Measurements from ENCODE around the gene RFLNA.

RFLNA gene

GRCh38 chr12:124321556-124322270 lies 26.8 kb downstream of the RFLNA start:
- no peak for TF ChIP-seq SIN3A (IDR thresholded peaks at IDR 0.05; ENCODE audit: borderline replicate concordance, insufficient read depth, low read length)
- no peak for TF ChIP-seq TAF1 (IDR thresholded peaks at IDR 0.05; ENCODE audit: borderline replicate concordance, insufficient read depth, low read length)
- TF ChIP-seq FOXP2 (optimal IDR thresholded peaks at IDR 0.05; ENCODE audit: borderline replicate concordance, extremely low read depth, extremely low read length, insufficient read depth): no peak
- no peak for TF ChIP-seq POLR2AphosphoS5 (IDR thresholded peaks at IDR 0.05; ENCODE audit: low read depth, low read length)
- no peak for TF ChIP-seq REST (IDR thresholded peaks at IDR 0.05; ENCODE audit: insufficient read depth in 1 of 2, low read depth in 2 of 2, low read length in 2 of 2)

GRCh38 chr12:124322271-124322998 lies 27.5 kb downstream of the RFLNA start:
- no peak for TF ChIP-seq FOXP2 (optimal IDR thresholded peaks at IDR 0.05; ENCODE audit: borderline replicate concordance, extremely low read depth, extremely low read length, insufficient read depth)
- TF ChIP-seq REST (IDR thresholded peaks at IDR 0.05; ENCODE audit: insufficient read depth in 1 of 2, low read depth in 2 of 2, low read length in 2 of 2): no peak
- TF ChIP-seq SIN3A (IDR thresholded peaks at IDR 0.05; ENCODE audit: borderline replicate concordance, insufficient read depth, low read length): no peak; the same call in 1 of the 2 replicates
- no peak for TF ChIP-seq TAF1 (IDR thresholded peaks at IDR 0.05; ENCODE audit: borderline replicate concordance, insufficient read depth, low read length)
- no peak for TF ChIP-seq POLR2AphosphoS5 (IDR thresholded peaks at IDR 0.05; ENCODE audit: low read depth, low read length)

- no peak for TF ChIP-seq POLR2AphosphoS5 (IDR thresholded peaks at IDR 0.05; ENCODE audit: low read depth, low read length)
- TF ChIP-seq FOXP2 (optimal IDR thresholded peaks at IDR 0.05; ENCODE audit: borderline replicate concordance, extremely low read depth, extremely low read length, insufficient read depth): no peak
- TF ChIP-seq SIN3A (IDR thresholded peaks at IDR 0.05; ENCODE audit: borderline replicate concordance, insufficient read depth, low read length): no peak
- no peak for TF ChIP-seq TAF1 (IDR thresholded peaks at IDR 0.05; ENCODE audit: borderline replicate concordance, insufficient read depth, low read length)
- no peak for TF ChIP-seq REST (IDR thresholded peaks at IDR 0.05; ENCODE audit: insufficient read depth in 1 of 2, low read depth in 2 of 2, low read length in 2 of 2)
These were observed 29.1 kb downstream of the RFLNA start for GRCh38 chr12:124323771-124324530.

GRCh38 chr12:124324803-124325705 lies 30.2 kb downstream of the RFLNA start:
- TF ChIP-seq FOXP2 (optimal IDR thresholded peaks at IDR 0.05; ENCODE audit: borderline replicate concordance, extremely low read depth, extremely low read length, insufficient read depth) (no peak), POLR2AphosphoS5 (IDR thresholded peaks at IDR 0.05; ENCODE audit: low read depth, low read length) (no peak), REST (IDR thresholded peaks at IDR 0.05; ENCODE audit: insufficient read depth in 1 of 2, low read depth in 2 of 2, low read length in 2 of 2) (no peak), SIN3A (IDR thresholded peaks at IDR 0.05; ENCODE audit: borderline replicate concordance, insufficient read depth, low read length) (no peak), TAF1 (IDR thresholded peaks at IDR 0.05; ENCODE audit: borderline replicate concordance, insufficient read depth, low read length) (no peak)

All from PFSK-1 (cell line).